K562 (cell line): ENCODE results near the gene NSMF. TPM values are rescaled to one million over a fixed set of nuclear protein-coding genes. Genes with fewer than 3 reads are reported as not detected.

ENCODE experiments used
- ATAC-seq: fragments of 200-7000 bp; cut with Tn5 transposase; 3 replicates; pipeline ENCODE4 v1.9.1; 2020; ENCODE audit warnings: moderate library complexity
- BruUV-seq: library from RNA; stranded (reverse); fragments of 400-500 nt; replicated peaks from 2 replicates; lab custom pipeline; 2021; lab: Mats Ljungman, UMichigan
- CTCF ChIA-PET: fragments of 300-600 bp; formaldehyde crosslinking; extraction: SDS; loops from one replicate; lab custom pipeline; 2021; ENCODE audit warnings: low intra/inter-chr PET ratio; lab: Yijun Ruan, JAX
- POLR2A ChIA-PET: fragments of 300-600, 350-650 bp; sonication (Branson Sonifier 250); formaldehyde crosslinking; extraction: SDS; loops from one replicate; lab custom pipeline; 2021; ENCODE audit warnings: antibody characterized with exemption, inconsistent platforms; lab: Yijun Ruan, JAX
- DNase-seq, 4 experiments: peaks; one replicate each; pipeline versions ENCODE4 v3.0.0 to v3.0.0-alpha.2; 2011 to 2018; ENCODE audit warnings: low spot score in 3 of 4, mixed read lengths in 3 of 4; ENCODE audit errors: extremely low read depth in 1 of 4
- FAIRE-seq: peaks from 2 replicates; lab custom pipeline; 2011; peaks lifted over from hg19 to GRCh38; lab: Jason Lieb, UNC
- H2AFZ ChIP-seq: 2 replicates; pipeline ENCODE4 v1.6.0; 2011; ENCODE audit warnings: low read depth, low read length, control low read depth, inconsistent platforms
- H3K27ac ChIP-seq: fragments of 200-600 bp; 3 replicates; pipeline ENCODE4 v1.8.0; 2011; ENCODE audit warnings: low read depth, mild to moderate bottlenecking, control low read depth, inconsistent platforms, low read length, moderate library complexity, mixed read lengths; ENCODE audit errors: extremely low read depth
- H3K27me3 ChIP-seq, 2 experiments: fragments of 300-600 bp in 1 of 2; 2 replicates in 1 of 2; 3 replicates in 1 of 2; pipeline versions ENCODE4 v1.6.0 to v1.8.0; 2011; ENCODE audit warnings: inconsistent platforms in 2 of 2, low read length in 2 of 2, mild to moderate bottlenecking in 1 of 2, mixed read lengths in 1 of 2, moderate library complexity in 1 of 2; ENCODE audit not compliant: control insufficient read depth in 2 of 2, insufficient read depth in 2 of 2
- H3K36me3 ChIP-seq: fragments of 300-600 bp; 3 replicates; pipeline ENCODE4 v1.8.0; 2011; ENCODE audit warnings: mild to moderate bottlenecking, low read length, inconsistent platforms; ENCODE audit not compliant: control insufficient read depth, insufficient read depth
- H3K4me1 ChIP-seq, 2 experiments: fragments of 200-600 bp in 1 of 2; replicated peaks in 1 of 2; 2 replicates in 1 of 2; 3 replicates in 1 of 2; pipeline versions ENCODE4 v1.5.1 to v1.8.0; 2011; ENCODE audit warnings: inconsistent platforms in 2 of 2, low read length in 2 of 2, mild to moderate bottlenecking in 1 of 2, mixed read lengths in 1 of 2, moderate library complexity in 1 of 2; ENCODE audit not compliant: control insufficient read depth in 2 of 2, insufficient read depth in 2 of 2
- H3K4me2 ChIP-seq: 2 replicates; pipeline ENCODE4 v1.6.1; 2011; ENCODE audit warnings: low read length, control low read depth, inconsistent platforms, mixed read lengths; ENCODE audit not compliant: insufficient read depth
- H3K4me3 ChIP-seq: fragments of 200-600 bp; sonication (generic), shearing (Covaris generic); 2 replicates; pipeline ENCODE4 v1.5.1; 2016; ENCODE audit warnings: control low read depth, inconsistent platforms
- H3K79me2 ChIP-seq: fragments of 200-600 bp; 3 replicates; pipeline ENCODE4 v1.8.0; 2011; ENCODE audit warnings: low read length, inconsistent platforms; ENCODE audit not compliant: control insufficient read depth, insufficient read depth
- H3K9ac ChIP-seq, 2 experiments: 2 replicates each; pipeline versions ENCODE4 v1.6.0 to v1.6.1; 2011; ENCODE audit warnings: low read depth in 2 of 2, low read length in 2 of 2, control low read depth in 1 of 2, inconsistent platforms in 1 of 2, mild to moderate bottlenecking in 1 of 2, mixed read lengths in 1 of 2; ENCODE audit not compliant: insufficient read depth in 1 of 2
- H3K9me1 ChIP-seq: one replicate; pipeline ENCODE4 v1.6.0; 2011; ENCODE audit warnings: inconsistent platforms, mild to moderate bottlenecking, low read length, moderate library complexity; ENCODE audit not compliant: control insufficient read depth, insufficient read depth
- H3K9me3 ChIP-seq: replicated peaks from 2 replicates; pipeline ENCODE4 v1.5.1; 2011; ENCODE audit warnings: low read depth, low read length, inconsistent platforms; ENCODE audit not compliant: control insufficient read depth, insufficient read depth
- H4K20me1 ChIP-seq: replicated peaks from 2 replicates; pipeline ENCODE4 v1.6.1; 2011; ENCODE audit warnings: low read length, inconsistent platforms, mixed read lengths; ENCODE audit not compliant: control insufficient read depth, insufficient read depth
- POLR2G ChIP-seq: fragments of 200-400 bp; formaldehyde crosslinking; IDR thresholded peaks from 2 replicates; pipeline ENCODE4 v1.6.1; 2017; ENCODE audit warnings: low read depth, mild to moderate bottlenecking, antibody characterized with exemption, low read length, moderate library complexity
- RBFOX2 ChIP-seq: fragments of 200-400 bp; formaldehyde crosslinking; IDR thresholded peaks from 2 replicates; pipeline ENCODE4 v1.6.1; 2017; ENCODE audit warnings: low read depth, mild to moderate bottlenecking, low read length, moderate library complexity
- TARDBP ChIP-seq: fragments of 450-650 bp; IDR thresholded peaks from 2 replicates; pipeline ENCODE4 v1.6.1; 2016
- ZNF717 ChIP-seq: fragments of 250-450 bp; sonication (Bioruptor Pico); IDR thresholded peaks from 2 replicates; pipeline ENCODE4 v1.5.0; 2021
- WGBS: fragments of 100-300 bp; shearing (Covaris generic); methylation state at CpG from one replicate; pipeline ENCODE4 v1.1.6; 2016; ENCODE audit warnings: low coverage, mixed read lengths; ENCODE audit not compliant: insufficient coverage; ENCODE audit errors: missing lambda C conversion rate; 5-methylcytosine and 5-hydroxymethylcytosine counted together
- in situ Hi-C: fragments of 300-500 bp; cut with MboI; formaldehyde crosslinking; loops from 4 replicates; pipeline ENCODE4 v1.15.0; 2018; ENCODE audit warnings: inconsistent platforms, mixed read lengths
- intact Hi-C: fragments of 100-400 bp; cut with micrococcal nuclease; formaldehyde crosslinking; loops from 2 replicates; pipeline ENCODE4 v1.14.2; 2022
- polyA plus RNA-seq, 8 experiments: library from polyadenylated mRNA; depleted of rRNA in 4 of 8; stranded (reverse) in 5 of 8; unstranded in 3 of 8; fragments of >200 nt; fragmentation: Nextera tagmentation in 2 of 8; fragmentation: Illumina TruSeq in 1 of 8; extraction: Ambion mirVana in 2 of 8; extraction: Trizol in 1 of 8; gene quantifications; 2 replicates each; pipeline versions ENCODE4 v1.2.1 to v1.2.3, GENCODE V29; 2011 to 2014; ENCODE audit warnings: inconsistent platforms in 1 of 8, missing spikeins in 1 of 8
- total RNA-seq, 7 experiments: library from RNA; depleted of rRNA in 6 of 7; stranded (reverse); fragments of >200 nt in 6 of 7; fragmentation: Illumina TruSeq in 2 of 7; extraction: Trizol in 2 of 7; gene quantifications; 2 replicates each; pipeline versions ENCODE4 v1.2.1 to v1.2.3, GENCODE V29; 2011 to 2021; ENCODE audit warnings: low replicate concordance in 1 of 7
- TF ChIP-seq, protein P1 (sequence below): sonication (generic); formaldehyde crosslinking; IDR thresholded peaks from 2 replicates; pipeline ENCODE4 v1.8.1; 2023; ENCODE audit warnings: mild to moderate bottlenecking, missing genetic modification reagents

The NSMF gene
- total and polyA plus RNA-seq, 9 of the 15 experiments (the other 6 are each of a cell fraction or from before 2014, with no cell fraction given): 0.20 to 82.7 (median 29.3) TPM

DNA sequence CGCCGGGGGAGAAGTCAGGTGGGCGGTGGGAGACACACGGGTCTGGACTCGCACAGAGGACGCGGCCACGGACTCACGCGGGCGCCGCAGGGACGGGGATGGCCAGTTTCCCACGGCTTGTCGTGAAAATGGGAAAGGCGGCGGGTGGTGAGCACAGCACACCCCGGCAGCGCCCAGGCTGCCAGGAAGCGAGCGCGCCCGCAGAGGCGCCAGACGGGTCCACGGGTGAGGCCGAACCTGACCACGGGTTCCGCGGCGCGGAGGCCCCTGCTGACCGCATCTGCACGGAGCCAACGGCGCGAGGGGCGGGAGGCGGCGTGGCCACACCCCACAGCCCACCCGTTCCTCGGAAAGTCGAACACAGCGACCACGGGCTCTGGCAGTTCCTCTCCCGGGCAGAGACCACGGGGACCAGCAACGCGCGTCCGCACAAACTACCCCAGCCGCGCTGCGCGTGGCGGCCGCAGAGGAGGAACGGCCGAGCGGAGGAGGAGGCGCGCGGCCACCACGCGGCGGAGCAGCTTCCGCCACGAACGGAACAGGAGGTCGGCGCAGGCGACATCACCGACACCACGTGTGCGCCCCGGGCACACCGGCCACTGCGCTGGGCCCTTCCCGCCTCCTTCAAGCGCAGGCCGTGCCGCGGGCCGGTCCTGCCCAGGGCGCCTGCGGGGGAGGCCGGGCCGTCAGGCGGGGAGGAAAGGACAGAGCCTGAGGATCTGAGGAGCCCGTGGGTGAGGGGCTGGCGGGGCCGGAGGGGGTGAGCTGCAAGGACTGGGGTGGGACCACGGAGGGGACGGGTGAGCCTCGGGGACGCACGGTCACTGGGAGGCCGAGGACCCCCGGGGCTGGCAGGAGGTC, 41.7 kb downstream of the NSMF start:
- Histone ChIP-seq H4K20me1 (no peaks in the 10 kb centered on the region), H3K4me1 (peaks cover 22 to 40% of the 10 kb centered on the region in 2 experiments), H3K27me3 (no peaks in the 10 kb centered on the region), H3K79me2 (peaks cover 68% of the 10 kb centered on the region), H3K4me3 (no peak overlapping the region), H3K9me1 (no peaks in the 10 kb centered on the region), H3K9ac (no peak overlapping the region), H3K36me3 (peaks cover 5% of the 10 kb centered on the region; the same call in 2 of the 3 replicates), H3K4me2 (no peak overlapping the region), H3K9me3 (no peaks in the 10 kb centered on the region), H2AFZ (no peak overlapping the region), H3K27ac (no peak overlapping the region)
- CTCF ChIA-PET: no interaction called here
- FAIRE-seq (no peak), ATAC-seq (no peak), DNase-seq (no peak)
- in situ Hi-C loops: no loop called here
- intact Hi-C loops: no loop called here
- WGBS: 97% methylated on average over 34 of the region's 99 CpGs
- POLR2A ChIA-PET: no interaction called here
- TF ChIP-seq ZNF717 (CRISPR knock-in tag) (no peak), TARDBP (no peak), POLR2G (0 out of 2 replicates have a peak, but pooled peaks have one; percentile 24), RBFOX2 (peak; percentile 26; the same call in 1 of the 2 replicates)
- TF ChIP-seq, protein P1, sequence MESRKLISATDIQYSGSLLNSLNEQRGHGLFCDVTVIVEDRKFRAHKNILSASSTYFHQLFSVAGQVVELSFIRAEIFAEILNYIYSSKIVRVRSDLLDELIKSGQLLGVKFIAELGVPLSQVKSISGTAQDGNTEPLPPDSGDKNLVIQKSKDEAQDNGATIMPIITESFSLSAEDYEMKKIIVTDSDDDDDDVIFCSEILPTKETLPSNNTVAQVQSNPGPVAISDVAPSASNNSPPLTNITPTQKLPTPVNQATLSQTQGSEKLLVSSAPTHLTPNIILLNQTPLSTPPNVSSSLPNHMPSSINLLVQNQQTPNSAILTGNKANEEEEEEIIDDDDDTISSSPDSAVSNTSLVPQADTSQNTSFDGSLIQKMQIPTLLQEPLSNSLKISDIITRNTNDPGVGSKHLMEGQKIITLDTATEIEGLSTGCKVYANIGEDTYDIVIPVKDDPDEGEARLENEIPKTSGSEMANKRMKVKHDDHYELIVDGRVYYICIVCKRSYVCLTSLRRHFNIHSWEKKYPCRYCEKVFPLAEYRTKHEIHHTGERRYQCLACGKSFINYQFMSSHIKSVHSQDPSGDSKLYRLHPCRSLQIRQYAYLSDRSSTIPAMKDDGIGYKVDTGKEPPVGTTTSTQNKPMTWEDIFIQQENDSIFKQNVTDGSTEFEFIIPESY (CRISPR knock-in tag): peak; percentile 93
- BruUV-seq: no TSS peak
